PC-3 (cell line): Measurements from ENCODE around the gene UNCX. TPM values are rescaled to one million over a fixed set of nuclear protein-coding genes. Genes with fewer than 3 reads are reported as not detected.

ENCODE experiments used
- ATAC-seq: fragments of 200-7000 bp; cut with Tn5 transposase; 2 replicates; pipeline ENCODE4 v1.9.1; 2020; ENCODE audit warnings: mild to moderate bottlenecking, moderate library complexity
- BruUV-seq: library from RNA; stranded (reverse); fragments of 400-500 nt; replicated peaks from 2 replicates; lab custom pipeline; 2021; lab: Mats Ljungman, UMichigan
- CTCF ChIA-PET: fragments of 300-600 bp; sonication (Branson Sonifier 250); formaldehyde crosslinking; loops from one replicate; lab custom pipeline; 2022; ENCODE audit warnings: antibody characterized with exemption; lab: Charles Lee
- POLR2A ChIA-PET: fragments of 300-600 bp; sonication (Branson Sonifier 250); formaldehyde crosslinking; loops from one replicate; lab custom pipeline; 2022; ENCODE audit warnings: antibody characterized with exemption; ENCODE audit not compliant: unreplicated experiment; lab: Charles Lee
- DNase-seq: peaks from one replicate; pipeline ENCODE4 v3.0.0-alpha.2; 2015
- H2AFZ ChIP-seq: fragments of 300-600 bp; sonication (generic); 2 replicates; pipeline ENCODE4 v1.6.0; 2016; ENCODE audit warnings: antibody characterized with exemption, low read length
- H3F3A ChIP-seq: fragments of 300-600 bp; sonication (generic); one replicate; pipeline ENCODE4 v1.6.0; 2017; ENCODE audit warnings: antibody characterized with exemption, low read length, control low read depth, mild to moderate bottlenecking; ENCODE audit not compliant: unreplicated experiment
- H3K27ac ChIP-seq: fragments of 300-600 bp; sonication (generic); 2 replicates; pipeline ENCODE4 v1.5.1; 2016; ENCODE audit warnings: mild to moderate bottlenecking, low read length
- H3K27me3 ChIP-seq: fragments of 300-600 bp; sonication (generic); 2 replicates; pipeline ENCODE4 v1.6.1; 2016; ENCODE audit warnings: low read length, mixed read lengths
- H3K36me3 ChIP-seq: fragments of 300-600 bp; sonication (generic); 2 replicates; pipeline ENCODE4 v1.6.1; 2016; ENCODE audit warnings: low read depth, mixed run types, low read length, mixed read lengths
- H3K4me1 ChIP-seq: fragments of 300-600 bp; sonication (generic); 2 replicates; pipeline ENCODE4 v1.5.1; 2016; ENCODE audit warnings: low read length; ENCODE audit not compliant: insufficient read depth
- H3K4me2 ChIP-seq: fragments of 300-600 bp; sonication (generic); 2 replicates; pipeline ENCODE4 v1.6.0; 2016; ENCODE audit warnings: low read length
- H3K4me3 ChIP-seq: fragments of 300-600 bp; sonication (generic); 2 replicates; pipeline ENCODE4 v1.5.1; 2016; ENCODE audit warnings: mild to moderate bottlenecking, low read length, mixed read lengths
- H3K79me2 ChIP-seq: fragments of 300-600 bp; sonication (generic); 2 replicates; pipeline ENCODE4 v1.6.1; 2017; ENCODE audit warnings: low read length, mixed read lengths
- H3K9ac ChIP-seq: fragments of 300-600 bp; sonication (generic); 2 replicates; pipeline ENCODE4 v1.6.0; 2016; ENCODE audit warnings: mild to moderate bottlenecking, low read length
- H3K9me2 ChIP-seq: fragments of 300-600 bp; sonication (generic); replicated peaks from 2 replicates; pipeline ENCODE4 v1.6.1; 2016; ENCODE audit warnings: mixed run types, low read length, mixed read lengths
- H3K9me3 ChIP-seq: fragments of 300-600 bp; sonication (generic); 2 replicates; pipeline ENCODE4 v1.6.1; 2016; ENCODE audit warnings: low read length, mixed read lengths
- H4K20me1 ChIP-seq: fragments of 300-600 bp; sonication (generic); 2 replicates; pipeline ENCODE4 v1.6.1; 2016; ENCODE audit warnings: low read length, mixed read lengths
- CTCF ChIP-seq: fragments of 300-600 bp; sonication (generic); conservative IDR thresholded peaks from 2 replicates; pipeline ENCODE4 v1.5.1; 2017; ENCODE audit warnings: antibody characterized with exemption, low read depth, mild to moderate bottlenecking, low read length
- EZH2 ChIP-seq: fragments of 300-600 bp; sonication (generic); IDR thresholded peaks from one replicate; pipeline ENCODE4 v1.6.1; 2017; ENCODE audit warnings: antibody characterized with exemption, mild to moderate bottlenecking, low read length; ENCODE audit not compliant: unreplicated experiment
- EZH2phosphoT487 ChIP-seq: fragments of 300-600 bp; sonication (generic); IDR thresholded peaks from 2 replicates; pipeline ENCODE4 v1.6.1; 2018; ENCODE audit warnings: mild to moderate bottlenecking, antibody characterized with exemption, low read length, borderline replicate concordance
- intact Hi-C: fragments of 100-400 bp; cut with micrococcal nuclease; formaldehyde crosslinking; loops from 2 replicates; pipeline ENCODE4 v1.9.0; 2023
- total RNA-seq: library from RNA; depleted of rRNA; stranded (reverse); fragments of >200 nt; gene quantifications from 2 replicates; pipeline ENCODE4 v1.2.3, GENCODE V29; 2014; rRNA removed

Gene UNCX
- total RNA-seq, 1 experiment from 2014 or later, result not detected

- no peak overlapping the region for H2AFZ ChIP-seq
- 0 out of 2 replicates have a peak, but pooled peaks cover 4% of the 10 kb centered on the region for H3K4me1 ChIP-seq
- H3K79me2 ChIP-seq, result no peaks in the 10 kb centered on the region
- TF ChIP-seq EZH2, result no peak
- no peak for TF ChIP-seq EZH2phosphoT487
- TF ChIP-seq CTCF, result no peak
- H3K36me3 ChIP-seq, result no peaks in the 10 kb centered on the region
- BruUV-seq, result no TSS peak
- ATAC-seq, result no peak
- peaks cover 28% of the 10 kb centered on the region for H3K27me3 ChIP-seq
- no peak overlapping the region for H3K9ac ChIP-seq
- CTCF ChIA-PET, result no interaction called here
- H3F3A ChIP-seq, result no peaks in the 10 kb centered on the region
- no peaks in the 10 kb centered on the region for H3K9me2 ChIP-seq
- H4K20me1 ChIP-seq, result no peaks in the 10 kb centered on the region
- H3K27ac ChIP-seq, result no peak overlapping the region
- no peak overlapping the region for H3K4me3 ChIP-seq
- POLR2A ChIA-PET, result no interaction called here
- no peak for DNase-seq
- no peaks in the 10 kb centered on the region for H3K9me3 ChIP-seq
- intact Hi-C loops, result no loop called here
- no peak overlapping the region for H3K4me2 ChIP-seq
Observed at GRCh38 chr7:1284743-1285458, 52.2 kb downstream of the UNCX start.

- TF ChIP-seq EZH2, result no peak
- TF ChIP-seq EZH2phosphoT487, result no peak
- no peak for TF ChIP-seq CTCF
- no peak overlapping the region for H3K27ac ChIP-seq
- no peak overlapping the region for H3K4me3 ChIP-seq
- no peak overlapping the region for H3K4me2 ChIP-seq
- intact Hi-C loops, result no loop called here
- H3K36me3 ChIP-seq, result no peaks in the 10 kb centered on the region
- H3K4me1 ChIP-seq, result 0 out of 2 replicates have a peak, but pooled peaks cover 9% of the 10 kb centered on the region
- ATAC-seq, result no peak
- no peaks in the 10 kb centered on the region for H3K79me2 ChIP-seq
- no peaks in the 10 kb centered on the region for H3K9me2 ChIP-seq
- BruUV-seq, result no TSS peak
- no peaks in the 10 kb centered on the region for H4K20me1 ChIP-seq
- ChIA-PET CTCF (no interaction called here), POLR2A (no interaction called here)
- no peak overlapping the region for H2AFZ ChIP-seq
- no peak overlapping the region for H3K9ac ChIP-seq
- no peaks in the 10 kb centered on the region for H3F3A ChIP-seq
- DNase-seq, result no peak
- peaks cover 32% of the 10 kb centered on the region for H3K27me3 ChIP-seq
- H3K9me3 ChIP-seq, result no peaks in the 10 kb centered on the region
Observed at GRCh38 chr7:1285556-1286301, 53.1 kb downstream of the UNCX start.

Other genes with a start within 250 kb of the UNCX start
- gene CYP2W1, start 249.7 kb upstream of the UNCX start, total RNA-seq, result not detected in 2 replicates
- gene GPR146, start 188.3 kb upstream of the UNCX start, total RNA-seq, result 2.0 and 2.7 TPM in 2 replicates
- 4.9 and 8.0 TPM in 2 replicates for gene GPER1, start 144.8 kb upstream of the UNCX start, total RNA-seq
- 11.7 and 28.4 TPM in 2 replicates for gene ZFAND2A, start 72.7 kb upstream of the UNCX start, total RNA-seq
- gene MICALL2, start 226.6 kb downstream of the UNCX start, total RNA-seq, result 52.8 and 72.6 TPM in 2 replicates